NCI-H2227 (cell line): ENCODE data around the gene PIGL.
"Not testable (repeated sequence)": the region's sequence is repeated elsewhere in the genome, so short reads cannot be mapped to it uniquely, and the experiment has no call there.

Source experiments
- DNase-seq: peaks from one replicate; lab custom pipeline; 2025; ENCODE audit not compliant: unreplicated experiment; lab: John Stamatoyannopoulos, UW

The PIGL gene

DNA sequence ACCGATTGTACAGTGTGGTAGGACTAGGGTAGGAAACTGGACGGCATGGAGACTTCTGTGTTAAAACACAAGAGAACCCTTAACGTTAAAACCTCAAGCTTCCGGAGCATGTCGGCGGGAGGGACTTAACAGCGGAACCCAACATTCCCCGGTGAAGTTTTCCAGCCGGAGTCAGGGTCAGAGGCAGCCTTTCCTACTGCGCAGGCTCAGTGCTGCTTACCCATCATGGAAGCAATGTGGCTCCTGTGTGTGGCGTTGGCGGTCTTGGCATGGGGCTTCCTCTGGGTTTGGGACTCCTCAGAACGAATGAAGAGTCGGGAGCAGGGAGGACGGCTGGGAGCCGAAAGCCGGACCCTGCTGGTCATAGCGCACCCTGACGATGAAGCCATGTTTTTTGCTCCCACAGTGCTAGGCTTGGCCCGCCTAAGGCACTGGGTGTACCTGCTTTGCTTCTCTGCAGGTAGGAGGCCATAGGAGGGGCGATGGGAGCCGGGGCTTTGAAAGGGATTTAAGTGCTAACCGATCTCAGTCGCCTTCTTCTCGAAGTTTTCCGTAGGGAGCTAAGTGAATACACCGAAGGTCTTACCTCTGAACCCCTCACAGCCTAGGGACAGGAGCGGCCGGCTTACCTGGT is at the start of gene PIGL:
Gene PIGL, plus strand, starts transcription at position 209 of the 634 bp plus-strand sequence. Its CDS starts 17 bp downstream, at position 226.
- DNase-seq = peak; percentile 91

DNA sequence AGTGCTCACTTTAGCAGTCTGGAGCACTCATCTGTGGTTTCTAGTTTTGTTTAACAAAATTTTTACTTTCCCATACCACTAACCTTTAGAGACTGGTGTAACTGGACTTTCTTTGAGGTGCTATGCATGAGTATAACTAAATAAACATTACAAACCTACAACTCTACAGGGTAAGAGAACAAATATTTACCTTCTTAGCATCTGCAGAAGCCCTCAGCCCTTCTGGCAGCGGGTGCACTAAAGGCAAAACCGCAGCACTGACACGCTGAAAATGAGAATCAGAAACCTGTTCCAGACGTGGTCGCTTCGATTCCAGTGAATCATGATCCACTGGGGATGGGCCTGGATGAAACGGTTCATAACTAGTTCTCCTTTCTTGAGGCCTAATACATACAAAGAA is 45.4 kb upstream of the PIGL start:
- DNase-seq = no peak

DNA sequence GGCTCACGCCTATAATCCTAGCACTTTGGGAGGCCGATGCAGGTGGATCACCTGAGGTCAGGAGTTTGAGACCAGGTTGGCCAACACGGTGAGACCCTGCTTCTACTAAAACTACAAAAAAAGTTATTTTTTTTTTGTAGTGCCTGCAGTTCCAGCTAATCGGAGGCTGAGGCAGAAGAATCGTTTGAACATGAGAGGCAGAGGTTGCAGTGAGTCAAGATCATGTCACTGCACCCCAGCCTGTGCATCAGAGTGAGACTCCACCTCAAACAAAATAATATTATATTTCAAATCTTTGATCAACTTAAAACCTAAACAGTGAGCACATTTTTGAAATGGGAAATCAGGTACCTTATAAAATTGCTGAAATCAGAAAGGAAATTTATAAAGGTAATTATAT is 38.2 kb upstream of the PIGL start:
- no peak for DNase-seq

DNA sequence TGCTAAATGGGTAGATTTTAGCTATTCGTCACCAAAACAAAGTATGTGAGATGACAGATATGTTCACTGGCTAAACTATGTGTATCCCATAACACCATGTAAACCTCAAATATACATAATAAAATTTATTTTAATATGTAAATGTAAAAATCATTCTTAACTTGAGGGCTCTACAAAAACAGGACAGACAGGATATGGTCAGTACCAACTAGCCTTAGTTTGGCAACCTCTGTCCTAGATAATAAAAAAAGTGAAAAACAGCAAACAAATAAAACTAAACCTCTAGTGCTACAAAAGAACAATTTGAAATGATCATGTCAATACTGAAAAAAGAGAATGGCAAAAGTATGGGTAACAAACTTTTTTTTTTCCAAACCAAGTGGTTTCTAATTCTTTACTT is 35.4 kb upstream of the PIGL start:
- no peak for DNase-seq

DNA sequence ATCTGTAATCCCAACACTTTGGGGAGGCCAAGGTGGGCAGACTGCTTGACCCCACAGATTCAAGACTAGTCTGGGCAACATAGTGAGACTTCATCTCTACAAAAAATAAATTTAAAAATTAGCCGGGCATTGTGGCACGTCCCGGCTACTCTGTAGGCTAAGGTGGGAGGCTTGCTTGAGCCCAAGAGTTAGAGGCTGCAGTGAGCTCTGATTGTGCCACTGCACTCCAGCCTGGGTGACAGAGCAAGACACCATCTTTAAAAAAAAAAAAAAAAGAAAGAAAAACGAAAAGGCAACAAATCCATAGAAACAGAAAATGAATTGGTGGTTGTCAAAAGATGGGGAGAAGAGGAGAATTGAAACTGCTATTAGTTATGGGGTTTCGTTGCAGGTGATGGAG is 29.4 kb upstream of the PIGL start:
- DNase-seq = no peak

DNA sequence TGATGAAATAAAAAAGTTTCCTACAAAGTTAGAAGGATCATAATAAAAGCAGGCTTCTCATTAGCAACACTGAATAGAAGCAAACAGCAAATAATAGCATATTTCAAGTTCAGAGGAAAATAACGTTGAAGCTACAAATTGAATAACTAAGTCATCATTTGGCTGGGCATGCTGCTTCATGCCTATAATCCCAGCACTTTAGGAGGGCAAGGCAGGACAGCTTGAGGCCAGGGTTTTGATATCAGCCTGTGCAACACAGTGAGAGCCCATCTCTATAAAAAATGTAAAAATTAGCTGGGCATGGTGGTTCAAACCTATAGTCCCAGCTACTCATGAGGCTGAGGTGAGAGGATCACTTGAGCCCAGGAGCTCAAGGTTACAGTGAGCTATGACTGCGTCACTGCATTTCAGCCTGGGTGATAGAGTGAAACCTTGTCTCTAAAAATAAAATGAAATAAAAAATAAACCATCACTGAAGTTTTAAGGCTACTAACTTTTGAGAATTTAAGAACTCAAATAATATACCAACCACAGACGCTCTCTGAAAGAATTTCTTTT is 27.1 kb upstream of the PIGL start:
- no peak for DNase-seq

GRCh38 chr17:16190703-16191360 is 26.2 kb upstream of the PIGL start:
- no peak for DNase-seq

GRCh38 chr17:16191604-16192003 is 25.4 kb upstream of the PIGL start:
- DNase-seq = no peak

DNA sequence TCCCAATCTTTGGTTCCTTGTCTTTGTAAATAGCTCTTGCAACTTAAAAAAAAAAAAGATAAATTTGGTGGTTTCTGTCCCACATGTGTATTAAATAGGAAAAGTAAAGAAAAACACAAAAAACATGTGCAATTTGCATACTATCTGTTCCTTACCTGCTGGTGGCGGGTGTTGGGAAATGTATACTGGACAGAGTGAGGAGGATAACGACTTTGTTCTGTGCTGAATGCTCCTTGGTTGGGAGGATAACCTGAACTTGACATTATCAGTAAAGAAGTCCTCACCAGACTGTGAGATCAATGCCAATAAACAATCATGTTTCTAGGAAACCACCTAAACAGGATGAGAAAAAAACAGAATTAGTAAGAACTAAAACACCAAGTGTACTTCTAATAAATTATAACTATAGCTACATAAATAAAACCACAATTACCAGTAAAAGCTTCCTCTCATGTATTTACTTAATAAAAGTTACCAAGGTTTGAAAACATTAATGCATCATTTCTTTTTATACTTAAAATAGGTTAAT is 22.6 kb upstream of the PIGL start:
- DNase-seq = not testable (repeated sequence)

DNA sequence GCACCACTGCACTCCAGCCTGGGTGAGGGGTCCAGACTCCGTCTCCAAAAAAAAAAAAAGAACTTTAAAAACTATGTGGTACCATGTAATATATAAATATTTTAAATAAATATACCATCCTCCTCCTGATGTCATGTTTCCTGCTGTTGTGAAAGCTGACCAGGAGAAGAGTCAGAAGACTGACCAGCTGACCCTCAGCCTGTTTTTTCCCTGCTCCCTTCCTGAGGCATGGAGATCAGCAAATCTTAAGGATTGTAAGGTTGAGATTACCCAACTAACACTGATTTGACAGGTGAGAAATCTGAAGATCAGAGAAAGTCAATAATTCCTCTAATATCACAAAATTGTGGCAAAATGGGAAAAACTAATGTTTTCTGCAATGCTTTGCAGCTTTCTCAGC is 19.7 kb upstream of the PIGL start:
- no peak for DNase-seq

- peak; percentile 45 for DNase-seq
Measured at GRCh38 chr17:16199093-16199492, 17.9 kb upstream of the PIGL start.

DNA sequence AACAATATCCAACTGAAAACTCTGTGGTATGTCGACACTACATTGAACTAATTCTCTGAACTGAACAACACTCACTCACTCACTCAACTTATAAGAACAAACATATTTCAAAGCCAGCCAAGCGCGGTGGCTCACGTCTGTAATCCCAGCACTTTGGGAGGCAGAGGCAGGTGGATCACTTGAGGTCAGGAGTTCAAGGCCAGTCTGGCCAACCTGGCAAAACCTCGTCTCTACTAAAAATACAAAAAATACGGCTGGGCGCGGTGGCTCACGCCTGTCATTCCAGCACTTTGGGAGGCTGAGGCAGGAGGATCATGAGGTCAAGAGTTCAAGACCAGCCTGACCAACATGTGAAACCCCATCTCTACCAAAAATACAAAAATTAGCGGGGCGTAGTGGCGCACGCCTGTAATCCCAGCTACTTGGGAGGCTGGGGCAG is 15.3 kb upstream of the PIGL start:
- not testable (repeated sequence) for DNase-seq

DNA sequence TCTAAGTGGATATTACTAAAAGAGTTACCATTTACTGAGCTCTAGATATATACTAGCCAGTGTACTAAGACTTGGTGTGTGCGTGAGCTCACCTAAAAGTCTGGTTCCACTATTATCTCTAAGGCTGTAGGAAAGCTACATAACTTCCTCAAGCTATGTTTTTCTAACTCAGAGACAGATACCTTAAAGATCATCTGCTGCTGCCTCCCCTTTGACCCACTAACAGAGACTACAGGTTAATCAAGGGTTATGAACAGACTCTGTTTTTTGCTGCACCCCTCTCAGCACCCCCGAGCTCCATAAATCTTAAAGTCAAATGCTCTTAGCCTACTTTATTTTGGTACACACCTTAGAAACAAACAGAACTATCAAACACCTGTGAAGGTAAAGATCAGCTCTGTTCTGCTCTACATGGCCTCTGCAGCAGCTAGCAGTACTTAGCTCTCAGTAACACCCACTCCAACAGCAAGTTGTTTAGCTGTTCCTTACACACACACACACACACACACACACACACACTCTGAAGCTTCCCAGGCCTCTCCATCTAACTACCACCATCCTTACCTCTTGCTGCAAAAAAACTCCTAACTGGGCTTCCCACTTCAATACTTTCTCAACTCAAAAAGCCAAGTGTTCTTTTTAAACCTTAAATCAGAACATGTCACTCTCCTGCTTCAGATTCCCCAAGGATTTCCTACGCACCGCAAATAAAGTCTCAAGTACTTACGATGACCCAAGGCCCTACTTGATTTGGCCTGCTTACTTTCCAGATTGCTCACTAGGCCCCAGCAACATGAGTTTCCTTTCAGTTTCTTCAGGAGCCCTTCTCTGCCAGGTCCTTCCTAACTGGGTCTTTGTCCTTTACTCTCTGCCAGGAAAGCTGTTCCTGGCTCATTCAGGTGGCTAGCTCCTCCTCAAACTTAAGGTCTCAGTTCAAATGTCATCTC is 14.2 kb upstream of the PIGL start:
- DNase-seq = not testable (repeated sequence)

DNA sequence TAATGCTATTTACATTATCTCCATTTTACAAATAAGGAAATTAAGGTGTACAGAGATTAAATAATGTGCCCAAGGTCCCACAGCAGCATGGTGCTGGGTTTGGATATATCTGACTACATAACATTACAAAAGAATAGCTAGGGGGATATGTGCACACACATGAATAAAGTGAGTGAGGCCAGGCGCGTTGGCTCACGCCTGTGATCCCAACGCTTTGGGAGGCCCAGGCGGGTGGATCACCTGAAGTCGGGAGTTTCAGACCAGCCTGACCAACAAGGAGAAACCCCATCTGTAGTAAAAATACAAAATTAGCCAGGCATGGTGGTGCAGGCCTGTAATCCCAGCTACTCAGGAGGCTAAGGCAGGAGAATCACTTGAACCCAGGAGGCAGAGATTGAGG is 12.2 kb upstream of the PIGL start:
- DNase-seq = not testable (repeated sequence)

GRCh38 chr17:16211590-16211989 is 5.4 kb upstream of the PIGL start:
- no peak for DNase-seq

GRCh38 chr17:16212793-16213192 is 4.2 kb upstream of the PIGL start:
- no peak for DNase-seq

GRCh38 chr17:16214190-16215001 is 2.6 kb upstream of the PIGL start:
- DNase-seq = no peak

GRCh38 chr17:16215002-16215272 is 2.1 kb upstream of the PIGL start:
- DNase-seq = peak; percentile 41

- peak; percentile 92 for DNase-seq
Measured at GRCh38 chr17:16215273-16215964, 1.6 kb upstream of the PIGL start, which contains the start of gene NCOR1. TSS of gene NCOR1 (minus strand) at chr17:16215534. CDS start at chr17:16194569, 20,965 bp downstream.

GRCh38 chr17:16215965-16216316 is 1.1 kb upstream of the PIGL start:
- DNase-seq = peak; percentile 67
